Liver (tissue), 9 donors: ENCODE measurements around the gene INPP5A. TPM values are rescaled to one million over a fixed set of nuclear protein-coding genes. Genes with fewer than 3 reads are reported as not detected.

ENCODE experiments used
- DNase-seq: peaks from one replicate; pipeline ENCODE4 v3.0.0-alpha.2; 2017; ENCODE audit warnings: low spot score
- H3K27ac ChIP-seq, 2 donors: one replicate each; pipeline ENCODE4 v1.7.0; 2013; ENCODE audit warnings: inconsistent platforms in 2 of 2, low read length in 2 of 2, control low read depth in 1 of 2, low read depth in 1 of 2, mild to moderate bottlenecking in 1 of 2
- H3K27me3 ChIP-seq, 4 donors: one replicate each; pipeline versions ENCODE4 v1.6.1 to v1.7.0; 2013; ENCODE audit warnings: low read length in 3 of 4, inconsistent platforms in 1 of 4, mild to moderate bottlenecking in 1 of 4, moderate library complexity in 1 of 4; ENCODE audit not compliant: control insufficient read depth in 4 of 4, insufficient read depth in 4 of 4
- H3K36me3 ChIP-seq, 4 donors: one replicate each; pipeline versions ENCODE4 v1.6.1 to v1.7.0; 2013; ENCODE audit warnings: low read length in 3 of 4, mild to moderate bottlenecking in 3 of 4, low read depth in 1 of 4, moderate library complexity in 1 of 4; ENCODE audit not compliant: control insufficient read depth in 4 of 4, insufficient read depth in 3 of 4
- H3K4me1 ChIP-seq, 4 donors: one replicate each; pipeline versions ENCODE4 v1.6.1 to v1.7.0; 2013; ENCODE audit warnings: low read length in 3 of 4, mild to moderate bottlenecking in 3 of 4, moderate library complexity in 1 of 4; ENCODE audit not compliant: control insufficient read depth in 4 of 4, insufficient read depth in 4 of 4
- H3K4me3 ChIP-seq, 3 donors: one replicate each; pipeline versions ENCODE4 v1.6.1 to v1.7.0; 2013; ENCODE audit warnings: low read length in 3 of 3, control low read depth in 1 of 3, low read depth in 1 of 3, mild to moderate bottlenecking in 1 of 3
- H3K9ac ChIP-seq, 2 donors: one replicate each; pipeline ENCODE4 v1.7.0; 2013; ENCODE audit warnings: low read length in 2 of 2, mild to moderate bottlenecking in 2 of 2, moderate library complexity in 2 of 2, control low read depth in 1 of 2, low read depth in 1 of 2
- H3K9me3 ChIP-seq, 4 donors: one replicate each; pipeline versions ENCODE4 v1.6.1 to v1.7.0; 2013; ENCODE audit warnings: low read length in 3 of 4; ENCODE audit not compliant: control insufficient read depth in 4 of 4
- ATF3 ChIP-seq: IDR thresholded peaks from 2 replicates; pipeline ENCODE4 v1.6.1; 2016; ENCODE audit warnings: antibody characterized with exemption
- CTCF ChIP-seq: fragments of 150-350 bp; IDR thresholded peaks from 2 replicates; pipeline ENCODE4 v1.5.1; 2017; ENCODE audit warnings: improper control_type of control experiment, low read depth, low read length; ENCODE audit not compliant: missing input control
- EGR1 ChIP-seq, 2 donors: IDR thresholded peaks; 2 replicates each; pipeline ENCODE4 v1.6.1; 2016 to 2018; ENCODE audit warnings: antibody characterized with exemption in 2 of 2, low read depth in 2 of 2
- FOXA1 ChIP-seq: IDR thresholded peaks from 2 replicates; pipeline ENCODE4 v1.6.1; 2016; ENCODE audit warnings: antibody characterized with exemption
- FOXA2 ChIP-seq: IDR thresholded peaks from 2 replicates; pipeline ENCODE4 v1.6.1; 2016; ENCODE audit warnings: antibody characterized with exemption
- GABPA ChIP-seq, 2 donors: IDR thresholded peaks in 1 of 2; conservative IDR thresholded peaks in 1 of 2; 2 replicates each; pipeline ENCODE4 v1.6.1; 2016; ENCODE audit warnings: antibody characterized with exemption in 2 of 2, mild to moderate bottlenecking in 1 of 2, moderate library complexity in 1 of 2
- HNF4A ChIP-seq, 2 donors: conservative IDR thresholded peaks; 2 replicates each; pipeline ENCODE4 v1.6.1; 2016; ENCODE audit warnings: antibody characterized with exemption in 2 of 2, mild to moderate bottlenecking in 2 of 2
- HNF4G ChIP-seq: IDR thresholded peaks from 2 replicates; pipeline ENCODE4 v1.6.1; 2016; ENCODE audit warnings: antibody characterized with exemption
- JUND ChIP-seq, 2 donors: IDR thresholded peaks; 2 replicates each; pipeline ENCODE4 v1.6.1; 2016; ENCODE audit warnings: antibody characterized with exemption in 2 of 2
- MAX ChIP-seq: IDR thresholded peaks from 2 replicates; pipeline ENCODE4 v1.6.1; 2016; ENCODE audit warnings: antibody characterized with exemption
- NR2F2 ChIP-seq: IDR thresholded peaks from 2 replicates; pipeline ENCODE4 v1.6.1; 2016; ENCODE audit warnings: antibody characterized with exemption
- REST ChIP-seq: IDR thresholded peaks from 2 replicates; pipeline ENCODE4 v1.6.1; 2016; ENCODE audit warnings: antibody characterized with exemption, mild to moderate bottlenecking
- SP1 ChIP-seq: IDR thresholded peaks from 2 replicates; pipeline ENCODE4 v1.6.1; 2018; ENCODE audit warnings: antibody characterized with exemption, mild to moderate bottlenecking
- ZBTB33 ChIP-seq: IDR thresholded peaks from 2 replicates; pipeline ENCODE4 v1.6.1; 2016; ENCODE audit warnings: antibody characterized with exemption
- WGBS: extraction: QIAGEN DNeasy Blood & Tissue Kit; methylation state at CpG from one replicate; pipeline ENCODE4 v1.1.7; 2013; 5-methylcytosine and 5-hydroxymethylcytosine counted together
- polyA plus RNA-seq, 2 donors: library from polyadenylated mRNA; stranded (reverse) in 1 of 2; unstranded in 1 of 2; fragments of 200-250 nt in 1 of 2; fragments of >200 nt in 1 of 2; fragmentation: Nextera tagmentation in 1 of 2; extraction: Ambion mirVana in 1 of 2; gene quantifications; one replicate each; pipeline versions ENCODE4 v1.2.1 to v1.2.3, GENCODE V29; 2013 to 2015
- total RNA-seq, 2 donors: library from RNA; depleted of rRNA; stranded (reverse); fragments of >200 nt; gene quantifications; one replicate each; pipeline ENCODE4 v1.2.3, GENCODE V29; 2014
- donor health status: healthy.
- donor health status: healthy.
- donor health status: healthy.
- donor health status: healthy.
- donor health status: healthy.

Gene INPP5A
- total and polyA plus RNA-seq, 4 donors = 4.3 to 26.5 (median 10.9) TPM

GRCh38 chr10:132798876-132799275 is 261.3 kb downstream of the INPP5A start:
- no peak overlapping the region for H3K4me3 ChIP-seq
- no peak overlapping the region for H3K9ac ChIP-seq
- H3K27me3 ChIP-seq = peaks cover 0 to 3% (median 0%) of the 10 kb centered on the region in 4 donors
- 91% methylated on average over 15 of the region's 15 CpGs for WGBS
- no peaks in the 10 kb centered on the region for H3K36me3 ChIP-seq
- peaks cover 0 to 5% (median 1%) of the 10 kb centered on the region in 4 donors for H3K9me3 ChIP-seq
- no peaks in the 10 kb centered on the region for H3K4me1 ChIP-seq
- no peak for TF ChIP-seq ATF3
- TF ChIP-seq CTCF = no peak
- no peak for TF ChIP-seq HNF4A (conservative IDR thresholded peaks at IDR 0.05)
- H3K27ac ChIP-seq = no peak overlapping the region
- DNase-seq = no peak

- Histone ChIP-seq H3K27ac (no peak overlapping the region), H3K36me3 (no peaks in the 10 kb centered on the region), H3K9ac (no peak overlapping the region), H3K4me1 (no peaks in the 10 kb centered on the region), H3K27me3 (peaks cover 0 to 3% (median 0%) of the 10 kb centered on the region in 4 donors), H3K4me3 (no peak overlapping the region), H3K9me3 (peaks cover 0 to 5% (median 1%) of the 10 kb centered on the region in 4 donors)
- no peak for DNase-seq
- WGBS = 94% methylated on average over 11 of the region's 11 CpGs
- TF ChIP-seq CTCF (no peak), FOXA1 (no peak), REST (no peak)
Observed at GRCh38 chr10:132799865-132800264, 262.3 kb downstream of the INPP5A start.

GRCh38 chr10:132802048-132802447 is 264.5 kb downstream of the INPP5A start:
- H3K9me3 ChIP-seq = peaks cover 0 to 5% (median 1%) of the 10 kb centered on the region in 4 donors
- H3K36me3 ChIP-seq = no peaks in the 10 kb centered on the region
- no peak overlapping the region for H3K4me3 ChIP-seq
- no peaks in the 10 kb centered on the region for H3K4me1 ChIP-seq
- H3K27ac ChIP-seq = no peak overlapping the region
- no peak for DNase-seq
- no peaks in the 10 kb centered on the region for H3K27me3 ChIP-seq
- 88% methylated on average over 8 of the region's 8 CpGs for WGBS
- H3K9ac ChIP-seq = no peak overlapping the region
- no peak for TF ChIP-seq JUND (IDR thresholded peaks at IDR 0.05)
- TF ChIP-seq MAX = no peak
- TF ChIP-seq ZBTB33 = no peak
- TF ChIP-seq NR2F2 = no peak
- no peak for TF ChIP-seq HNF4G
- TF ChIP-seq SP1 = no peak
- TF ChIP-seq FOXA2 = no peak
- TF ChIP-seq EGR1 (IDR thresholded peaks at IDR 0.05; ENCODE audit: low read depth in 2 of 2) = no peak
- no peak for TF ChIP-seq GABPA (IDR thresholded peaks at IDR 0.05 in 1 of 2, conservative IDR thresholded peaks at IDR 0.05 in 1 of 2)
- TF ChIP-seq CTCF = no peak
- no peak for TF ChIP-seq HNF4A (conservative IDR thresholded peaks at IDR 0.05)
- TF ChIP-seq FOXA1 = no peak
